Central memory CD8-positive, alpha-beta T cell (primary cell): Measurements from ENCODE around the gene BMPER.

ENCODE experiments used
- ATAC-seq: fragments of 150-1000 bp; cut with Tn5 transposase; replicated peaks from 2 replicates; pipeline ENCODE4 v1.10.0; 2022; ENCODE audit warnings: mild to moderate bottlenecking, moderate FRiP score, moderate number of reproducible peaks; ENCODE audit not compliant: poor library complexity, severe bottlenecking; ENCODE audit errors: extremely low read depth
- DNase-seq, 2 donors: peaks; one replicate each; pipeline ENCODE4 v3.0.0; 2021; ENCODE audit warnings: low spot score in 2 of 2
- H3K27ac Mint-ChIP-seq: one replicate; pipeline ENCODE4 v1.8.0; 2022; ENCODE audit warnings: low read depth, mild to moderate bottlenecking, moderate library complexity, mixed read lengths
- H3K27me3 Mint-ChIP-seq: one replicate; pipeline ENCODE4 v1.8.0; 2022; ENCODE audit warnings: mixed read lengths
- H3K36me3 Mint-ChIP-seq: one replicate; pipeline ENCODE4 v1.8.0; 2022; ENCODE audit warnings: mild to moderate bottlenecking, moderate library complexity, mixed read lengths; ENCODE audit not compliant: insufficient read depth
- H3K4me1 Mint-ChIP-seq: one replicate; pipeline ENCODE4 v1.8.0; 2022; ENCODE audit warnings: mixed read lengths
- H3K4me3 Mint-ChIP-seq: one replicate; pipeline ENCODE4 v1.8.0; 2022; ENCODE audit warnings: mild to moderate bottlenecking, moderate library complexity, mixed read lengths
- H3K9me3 Mint-ChIP-seq: one replicate; pipeline ENCODE4 v1.8.0; 2022; ENCODE audit warnings: mixed read lengths

Gene BMPER

GRCh38 chr7:34074421-34074820 lies 169.1 kb downstream of the BMPER start:
- Mint-ChIP-seq H3K27ac (no peak overlapping the region), H3K4me3 (no peak overlapping the region), H3K36me3 (peaks cover 2% of the 10 kb centered on the region), H3K9me3 (no peaks in the 10 kb centered on the region), H3K4me1 (no peaks in the 10 kb centered on the region), H3K27me3 (peaks cover 10% of the 10 kb centered on the region)
- ATAC-seq (no peak), DNase-seq (no peak)

GRCh38 chr7:34075523-34076370 lies 170.4 kb downstream of the BMPER start:
- Mint-ChIP-seq H3K27me3 (peaks cover 10% of the 10 kb centered on the region), H3K27ac (no peak overlapping the region), H3K4me3 (no peak overlapping the region), H3K9me3 (no peaks in the 10 kb centered on the region), H3K36me3 (no peaks in the 10 kb centered on the region), H3K4me1 (no peaks in the 10 kb centered on the region)
- ATAC-seq (no peak), DNase-seq (no peak)

- Mint-ChIP-seq H3K36me3 (no peaks in the 10 kb centered on the region), H3K27me3 (peaks cover 10% of the 10 kb centered on the region), H3K9me3 (no peaks in the 10 kb centered on the region), H3K4me3 (no peak overlapping the region), H3K4me1 (no peaks in the 10 kb centered on the region), H3K27ac (no peak overlapping the region)
- DNase-seq (no peak), ATAC-seq (no peak)
These were observed 171.8 kb downstream of the BMPER start for GRCh38 chr7:34077168-34077567.

- H3K27ac Mint-ChIP-seq: no peak overlapping the region
- no peaks in the 10 kb centered on the region for H3K4me1 Mint-ChIP-seq
- H3K27me3 Mint-ChIP-seq: peaks cover 3% of the 10 kb centered on the region
- no peaks in the 10 kb centered on the region for H3K9me3 Mint-ChIP-seq
- H3K4me3 Mint-ChIP-seq: no peak overlapping the region
- H3K36me3 Mint-ChIP-seq: no peaks in the 10 kb centered on the region
- ATAC-seq (no peak), DNase-seq (no peak)
These were observed 173.5 kb downstream of the BMPER start for GRCh38 chr7:34078864-34079263.

- Mint-ChIP-seq H3K4me1 (no peaks in the 10 kb centered on the region), H3K36me3 (no peaks in the 10 kb centered on the region), H3K9me3 (no peaks in the 10 kb centered on the region), H3K27me3 (no peaks in the 10 kb centered on the region), H3K27ac (no peak overlapping the region), H3K4me3 (no peak overlapping the region)
- ATAC-seq: no peak
- no peak for DNase-seq
These were observed 175.2 kb downstream of the BMPER start for GRCh38 chr7:34080513-34080912.

- no peaks in the 10 kb centered on the region for H3K4me1 Mint-ChIP-seq
- DNase-seq (no peak), ATAC-seq (no peak)
- H3K9me3 Mint-ChIP-seq: no peaks in the 10 kb centered on the region
- H3K4me3 Mint-ChIP-seq: no peak overlapping the region
- no peaks in the 10 kb centered on the region for H3K27me3 Mint-ChIP-seq
- no peak overlapping the region for H3K27ac Mint-ChIP-seq
- H3K36me3 Mint-ChIP-seq: no peaks in the 10 kb centered on the region
These were observed 176.6 kb downstream of the BMPER start for GRCh38 chr7:34081935-34082334.

GRCh38 chr7:34083440-34083839 lies 178.1 kb downstream of the BMPER start:
- H3K9me3 Mint-ChIP-seq: no peaks in the 10 kb centered on the region
- ATAC-seq: no peak
- no peak overlapping the region for H3K27ac Mint-ChIP-seq
- H3K4me3 Mint-ChIP-seq: no peak overlapping the region
- no peaks in the 10 kb centered on the region for H3K4me1 Mint-ChIP-seq
- no peak for DNase-seq
- no peaks in the 10 kb centered on the region for H3K27me3 Mint-ChIP-seq
- H3K36me3 Mint-ChIP-seq: no peaks in the 10 kb centered on the region

- Mint-ChIP-seq H3K36me3 (no peaks in the 10 kb centered on the region), H3K9me3 (no peaks in the 10 kb centered on the region), H3K4me3 (no peak overlapping the region), H3K27me3 (no peaks in the 10 kb centered on the region), H3K27ac (no peak overlapping the region), H3K4me1 (no peaks in the 10 kb centered on the region)
- DNase-seq: no peak
- no peak for ATAC-seq
These were observed 179.3 kb downstream of the BMPER start for GRCh38 chr7:34084651-34085050.

- no peaks in the 10 kb centered on the region for H3K4me1 Mint-ChIP-seq
These were observed 180.7 kb downstream of the BMPER start for GRCh38 chr7:34086064-34086463.

GRCh38 chr7:34086981-34087380 lies 181.6 kb downstream of the BMPER start:
- Mint-ChIP-seq H3K27ac (no peak overlapping the region), H3K27me3 (no peaks in the 10 kb centered on the region), H3K4me3 (no peak overlapping the region), H3K9me3 (no peaks in the 10 kb centered on the region), H3K4me1 (no peaks in the 10 kb centered on the region), H3K36me3 (no peaks in the 10 kb centered on the region)
- DNase-seq (no peak), ATAC-seq (no peak)

More at GRCh38 chr7:34086064-34086463, 180.7 kb downstream of the BMPER start:
- no peak for ATAC-seq
- DNase-seq: no peak
- no peak overlapping the region for H3K27ac Mint-ChIP-seq
- no peak overlapping the region for H3K4me3 Mint-ChIP-seq
- H3K36me3 Mint-ChIP-seq: no peaks in the 10 kb centered on the region
- H3K27me3 Mint-ChIP-seq: no peaks in the 10 kb centered on the region
- no peaks in the 10 kb centered on the region for H3K9me3 Mint-ChIP-seq

GRCh38 chr7:34087892-34088891 lies 182.9 kb downstream of the BMPER start:
- no peaks in the 10 kb centered on the region for H3K9me3 Mint-ChIP-seq
- H3K4me1 Mint-ChIP-seq: no peaks in the 10 kb centered on the region
- no peak overlapping the region for H3K4me3 Mint-ChIP-seq
- H3K36me3 Mint-ChIP-seq: no peaks in the 10 kb centered on the region
- DNase-seq (no peak), ATAC-seq (no peak)
- no peak overlapping the region for H3K27ac Mint-ChIP-seq
- no peaks in the 10 kb centered on the region for H3K27me3 Mint-ChIP-seq

GRCh38 chr7:34090816-34091215 lies 185.5 kb downstream of the BMPER start:
- H3K36me3 Mint-ChIP-seq: no peaks in the 10 kb centered on the region

More at GRCh38 chr7:34090816-34091215, 185.5 kb downstream of the BMPER start:
- H3K4me1 Mint-ChIP-seq: no peaks in the 10 kb centered on the region
- no peaks in the 10 kb centered on the region for H3K27me3 Mint-ChIP-seq
- no peak for ATAC-seq
- DNase-seq: no peak
- no peak overlapping the region for H3K27ac Mint-ChIP-seq
- H3K4me3 Mint-ChIP-seq: no peak overlapping the region
- no peaks in the 10 kb centered on the region for H3K9me3 Mint-ChIP-seq
